ENCODE results near the gene PHF20.

DNA sequence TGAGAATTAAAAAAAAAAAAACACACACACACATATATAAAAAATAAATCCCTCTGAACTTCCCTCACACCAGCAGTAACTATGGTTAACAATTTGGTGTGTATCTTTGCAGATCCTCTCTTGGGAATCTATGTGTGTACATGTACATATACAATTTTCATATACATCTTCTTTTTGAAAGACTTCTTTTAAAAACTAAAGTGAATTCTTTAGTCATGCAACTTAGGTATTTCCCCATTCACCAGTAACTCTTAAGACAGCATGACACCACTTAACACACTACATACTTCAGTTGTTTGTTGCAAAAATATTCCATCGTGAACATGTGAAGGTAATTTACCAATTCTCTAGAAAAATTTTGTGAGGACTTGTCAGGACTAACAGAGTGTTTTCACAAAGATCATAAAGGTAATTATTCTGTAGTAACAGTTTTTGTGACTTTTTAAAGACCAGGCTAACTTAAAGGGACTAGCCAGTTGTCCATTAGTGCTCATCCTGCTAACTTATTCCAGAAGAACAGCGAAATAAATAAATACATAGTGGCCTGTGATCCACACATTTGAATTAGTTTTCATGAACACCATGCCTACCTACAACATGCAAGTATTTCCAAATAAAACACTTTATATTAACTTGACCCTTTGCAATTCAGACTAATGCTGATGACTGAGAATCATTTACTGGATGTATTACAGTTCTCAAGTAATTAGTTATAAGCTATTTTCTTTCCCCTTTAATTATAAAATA is 41.8 kb upstream of the PHF20 start:
- TF ChIP-seq CTCF (conservative IDR thresholded peaks at IDR 0.05), result no peak
- TF ChIP-seq ZFX (IDR thresholded peaks at IDR 0.05), result no peak

All from C4-2B (cell line).